ENCODE data around the gene CDC14B.

- TF ChIP-seq, protein P1, sequence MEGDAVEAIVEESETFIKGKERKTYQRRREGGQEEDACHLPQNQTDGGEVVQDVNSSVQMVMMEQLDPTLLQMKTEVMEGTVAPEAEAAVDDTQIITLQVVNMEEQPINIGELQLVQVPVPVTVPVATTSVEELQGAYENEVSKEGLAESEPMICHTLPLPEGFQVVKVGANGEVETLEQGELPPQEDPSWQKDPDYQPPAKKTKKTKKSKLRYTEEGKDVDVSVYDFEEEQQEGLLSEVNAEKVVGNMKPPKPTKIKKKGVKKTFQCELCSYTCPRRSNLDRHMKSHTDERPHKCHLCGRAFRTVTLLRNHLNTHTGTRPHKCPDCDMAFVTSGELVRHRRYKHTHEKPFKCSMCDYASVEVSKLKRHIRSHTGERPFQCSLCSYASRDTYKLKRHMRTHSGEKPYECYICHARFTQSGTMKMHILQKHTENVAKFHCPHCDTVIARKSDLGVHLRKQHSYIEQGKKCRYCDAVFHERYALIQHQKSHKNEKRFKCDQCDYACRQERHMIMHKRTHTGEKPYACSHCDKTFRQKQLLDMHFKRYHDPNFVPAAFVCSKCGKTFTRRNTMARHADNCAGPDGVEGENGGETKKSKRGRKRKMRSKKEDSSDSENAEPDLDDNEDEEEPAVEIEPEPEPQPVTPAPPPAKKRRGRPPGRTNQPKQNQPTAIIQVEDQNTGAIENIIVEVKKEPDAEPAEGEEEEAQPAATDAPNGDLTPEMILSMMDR (IDR thresholded peaks at IDR 0.05), result no peak
- no peak for TF ChIP-seq POLR2A (IDR thresholded peaks at IDR 0.05)
Observed at GRCh38 chr9:96554326-96554725, 65.3 kb downstream of the CDC14B start.
